ENCODE results near the gene SCTR.

- TF ChIP-seq CTCF (IDR thresholded peaks at IDR 0.05; ENCODE audit: low read depth, low read length): no peak
- TF ChIP-seq POLR2A (IDR thresholded peaks at IDR 0.05; ENCODE audit: extremely low read depth, insufficient read length): no peak
- TF ChIP-seq MAX (IDR thresholded peaks at IDR 0.05; ENCODE audit: low read depth, low read length): no peak
Measured at GRCh38 chr2:119511989-119512388, 12.3 kb downstream of the SCTR start.
